Astrocyte (in vitro differentiated cells and primary cell): ENCODE data around the gene FHIT. TPM values are rescaled to one million over a fixed set of nuclear protein-coding genes. Genes with fewer than 3 reads are reported as not detected.

Source experiments
- DNase-seq: peaks from one replicate; pipeline ENCODE4 v3.0.0-alpha.2; 2010; ENCODE audit warnings: low read depth
- FAIRE-seq: peaks from 2 replicates; lab custom pipeline; 2011; peaks lifted over from hg19 to GRCh38; lab: Jason Lieb, UNC
- H2AFZ ChIP-seq: 2 replicates; pipeline ENCODE4 v1.6.0; 2012; ENCODE audit warnings: low read depth, low read length, inconsistent platforms
- H3K27ac ChIP-seq: 2 replicates; pipeline ENCODE4 v1.5.1; 2011; ENCODE audit warnings: low read depth, low read length, inconsistent platforms
- H3K27me3 ChIP-seq: 2 replicates; pipeline ENCODE4 v1.6.0; 2011; ENCODE audit warnings: low read length, inconsistent platforms; ENCODE audit not compliant: insufficient read depth
- H3K36me3 ChIP-seq: 2 replicates; pipeline ENCODE4 v1.5.1; 2011; ENCODE audit warnings: low read length, inconsistent platforms; ENCODE audit not compliant: insufficient read depth
- H3K4me1 ChIP-seq: 2 replicates; pipeline ENCODE4 v1.5.1; 2011; ENCODE audit warnings: low read length, inconsistent platforms; ENCODE audit not compliant: insufficient read depth
- H3K4me2 ChIP-seq: 2 replicates; pipeline ENCODE4 v1.6.0; 2012; ENCODE audit warnings: low read length, inconsistent platforms
- H3K4me3 ChIP-seq: 2 replicates; pipeline ENCODE4 v1.5.1; 2011; ENCODE audit warnings: low read depth, mild to moderate bottlenecking, low read length, inconsistent platforms; ENCODE audit not compliant: insufficient read depth
- H3K79me2 ChIP-seq: 2 replicates; pipeline ENCODE4 v1.6.0; 2012; ENCODE audit warnings: mild to moderate bottlenecking, low read length, inconsistent platforms; ENCODE audit not compliant: insufficient read depth
- H3K9ac ChIP-seq: 2 replicates; pipeline ENCODE4 v1.6.0; 2012; ENCODE audit warnings: mild to moderate bottlenecking, low read length, inconsistent platforms
- H3K9me3 ChIP-seq: 2 replicates; pipeline ENCODE4 v1.5.1; 2012; ENCODE audit warnings: low read depth, mild to moderate bottlenecking, low read length, inconsistent platforms; ENCODE audit not compliant: insufficient read depth
- H4K20me1 ChIP-seq: 2 replicates; pipeline ENCODE4 v1.6.0; 2012; ENCODE audit warnings: low read length, inconsistent platforms; ENCODE audit not compliant: insufficient read depth
- H3K27ac Mint-ChIP-seq: one replicate; pipeline ENCODE4 v1.8.0; 2021; ENCODE audit warnings: mild to moderate bottlenecking, mixed read lengths; ENCODE audit not compliant: unreplicated experiment
- H3K27me3 Mint-ChIP-seq: one replicate; pipeline ENCODE4 v1.8.0; 2021; ENCODE audit warnings: low read depth, mixed read lengths; ENCODE audit not compliant: unreplicated experiment
- H3K36me3 Mint-ChIP-seq: one replicate; pipeline ENCODE4 v1.8.0; 2021; ENCODE audit warnings: low read depth, mixed read lengths; ENCODE audit not compliant: unreplicated experiment
- H3K4me1 Mint-ChIP-seq: one replicate; pipeline ENCODE4 v1.8.0; 2021; ENCODE audit warnings: low read depth, mixed read lengths; ENCODE audit not compliant: unreplicated experiment
- H3K4me3 Mint-ChIP-seq: one replicate; pipeline ENCODE4 v1.8.0; 2021; ENCODE audit warnings: mild to moderate bottlenecking, moderate library complexity, mixed read lengths; ENCODE audit not compliant: unreplicated experiment
- H3K9me3 Mint-ChIP-seq: one replicate; pipeline ENCODE4 v1.8.0; 2021; ENCODE audit warnings: mild to moderate bottlenecking, mixed read lengths; ENCODE audit not compliant: unreplicated experiment
- CTCF ChIP-seq: IDR thresholded peaks from 2 replicates; pipeline ENCODE4 v1.5.1; 2011; ENCODE audit warnings: low read depth, mild to moderate bottlenecking, inconsistent platforms, low read length, moderate library complexity; ENCODE audit not compliant: insufficient read depth
- EZH2 ChIP-seq: IDR thresholded peaks from 2 replicates; pipeline ENCODE4 v1.6.1; 2012; ENCODE audit warnings: mild to moderate bottlenecking, low read length, inconsistent platforms; ENCODE audit not compliant: insufficient read depth
- total RNA-seq: library from RNA; stranded (reverse); gene quantifications from 2 replicates; pipeline ENCODE4 v1.2.1, GENCODE V29; 2021

Gene FHIT
- total RNA-seq, 1 donor from 2014 or later, result 6.7 TPM

GRCh38 chr3:60281970-60282369 lies 969.3 kb downstream of the FHIT start:
- H3K27ac ChIP-seq, result no peak overlapping the region
- no peak overlapping the region for H3K9ac ChIP-seq
- no peaks in the 10 kb centered on the region for H3K9me3 ChIP-seq
- no peak for DNase-seq
- no peak for FAIRE-seq
- H3K36me3 Mint-ChIP-seq, result no peaks in the 10 kb centered on the region
- H3K4me3 Mint-ChIP-seq, result no peak overlapping the region
- no peak overlapping the region for H3K4me2 ChIP-seq
- H2AFZ ChIP-seq, result no peak overlapping the region
- H3K27me3 Mint-ChIP-seq, result no peaks in the 10 kb centered on the region
- no peaks in the 10 kb centered on the region for H3K4me1 Mint-ChIP-seq
- no peak for TF ChIP-seq EZH2
- TF ChIP-seq CTCF, result no peak
- H3K4me1 ChIP-seq, result no peaks in the 10 kb centered on the region
- no peak overlapping the region for H3K27ac Mint-ChIP-seq
- H3K9me3 Mint-ChIP-seq, result no peaks in the 10 kb centered on the region
- no peaks in the 10 kb centered on the region for H4K20me1 ChIP-seq
- H3K79me2 ChIP-seq, result no peaks in the 10 kb centered on the region
- H3K36me3 ChIP-seq, result no peaks in the 10 kb centered on the region
- no peaks in the 10 kb centered on the region for H3K27me3 ChIP-seq
- no peak overlapping the region for H3K4me3 ChIP-seq

GRCh38 chr3:60277361-60277800 lies 973.9 kb downstream of the FHIT start:
- FAIRE-seq (no peak), DNase-seq (no peak)
- H2AFZ ChIP-seq, result no peak overlapping the region
- no peaks in the 10 kb centered on the region for H3K36me3 ChIP-seq
- Mint-ChIP-seq H3K27me3 (no peaks in the 10 kb centered on the region), H3K9me3 (peaks cover 2% of the 10 kb centered on the region), H3K4me1 (no peaks in the 10 kb centered on the region), H3K27ac (no peak overlapping the region), H3K36me3 (no peaks in the 10 kb centered on the region), H3K4me3 (no peak overlapping the region)
- no peaks in the 10 kb centered on the region for H4K20me1 ChIP-seq
- no peak overlapping the region for H3K27ac ChIP-seq
- no peak overlapping the region for H3K4me3 ChIP-seq
- no peaks in the 10 kb centered on the region for H3K27me3 ChIP-seq
- no peak for TF ChIP-seq EZH2
- TF ChIP-seq CTCF, result no peak
- H3K4me2 ChIP-seq, result no peak overlapping the region
- H3K9me3 ChIP-seq, result no peaks in the 10 kb centered on the region
- H3K4me1 ChIP-seq, result no peaks in the 10 kb centered on the region
- H3K9ac ChIP-seq, result no peak overlapping the region
- no peaks in the 10 kb centered on the region for H3K79me2 ChIP-seq

- DNase-seq (no peak), FAIRE-seq (no peak)
- H3K79me2 ChIP-seq, result no peaks in the 10 kb centered on the region
- H3K4me1 ChIP-seq, result no peaks in the 10 kb centered on the region
- no peaks in the 10 kb centered on the region for H3K36me3 ChIP-seq
- no peaks in the 10 kb centered on the region for H3K36me3 Mint-ChIP-seq
- H3K27me3 Mint-ChIP-seq, result no peaks in the 10 kb centered on the region
- no peak overlapping the region for H3K4me3 Mint-ChIP-seq
- H3K27ac Mint-ChIP-seq, result no peak overlapping the region
- H3K9me3 ChIP-seq, result no peaks in the 10 kb centered on the region
- H4K20me1 ChIP-seq, result no peaks in the 10 kb centered on the region
- H3K27ac ChIP-seq, result no peak overlapping the region
- peaks cover 2% of the 10 kb centered on the region for H3K9me3 Mint-ChIP-seq
- H3K9ac ChIP-seq, result no peak overlapping the region
- no peak for TF ChIP-seq CTCF
- TF ChIP-seq EZH2, result no peak
- H3K27me3 ChIP-seq, result no peaks in the 10 kb centered on the region
- no peaks in the 10 kb centered on the region for H3K4me1 Mint-ChIP-seq
- H3K4me3 ChIP-seq, result no peak overlapping the region
- H2AFZ ChIP-seq, result no peak overlapping the region
- no peak overlapping the region for H3K4me2 ChIP-seq
Observed at GRCh38 chr3:60276615-60277014, 974.6 kb downstream of the FHIT start.
